Left lung (tissue), 10 donors: ENCODE data around the gene PPP2R2D. TPM values are rescaled to one million over a fixed set of nuclear protein-coding genes. Genes with fewer than 3 reads are reported as not detected.

Experiments
- ATAC-seq: fragments of 200-7000 bp; cut with Tn5 transposase; one replicate; pipeline ENCODE4 v1.9.1; 2020; ENCODE audit warnings: moderate library complexity
- DNase-seq, 4 donors: peaks; one replicate each; pipeline ENCODE4 v3.0.0-alpha.2; 2013 to 2020
- H3K27ac ChIP-seq, 2 donors: fragments of 200-600 bp; sonication (generic) in 1 of 2; one replicate each; pipeline versions ENCODE4 v1.5.0 to v1.8.0; 2020 to 2021
- H3K27me3 ChIP-seq, 2 donors: fragments of 200-600 bp; sonication (generic) in 1 of 2; one replicate each; pipeline versions ENCODE4 v1.5.0 to v1.8.0; 2020 to 2021
- H3K36me3 ChIP-seq, 2 donors: fragments of 200-600 bp; sonication (generic) in 1 of 2; one replicate each; pipeline versions ENCODE4 v1.5.0 to v1.8.0; 2020 to 2021
- H3K4me1 ChIP-seq, 2 donors: fragments of 200-600 bp; one replicate each; pipeline ENCODE4 v1.8.0; 2021
- H3K4me3 ChIP-seq, 2 donors: fragments of 200-600 bp; sonication (generic) in 1 of 2; one replicate each; pipeline versions ENCODE4 v1.5.0 to v1.8.0; 2020 to 2021; ENCODE audit warnings: mild to moderate bottlenecking in 1 of 2
- H3K9me3 ChIP-seq, 2 donors: fragments of 200-600 bp; sonication (generic) in 1 of 2; one replicate each; pipeline versions ENCODE4 v1.5.0 to v1.8.0; 2020 to 2021
- CTCF ChIP-seq, 2 donors: fragments of 200-600 bp; sonication (generic) in 1 of 2; IDR thresholded peaks; one replicate each; pipeline versions ENCODE4 v1.5.0 to v1.8.0; 2021; ENCODE audit warnings: antibody characterized with exemption in 2 of 2
- intact Hi-C, 2 donors: fragments of 100-400 bp; cut with DNase I; formaldehyde crosslinking; loops; one replicate each; pipeline versions ENCODE4 v1.11.2 to v1.14.2; 2022
- polyA plus RNA-seq, 6 donors: library from polyadenylated mRNA; unstranded; fragments of 120-200 nt; gene quantifications; one replicate each; pipeline ENCODE4 v1.2.1, GENCODE V29; 2013; ENCODE audit not compliant: insufficient read length in 6 of 6
- total RNA-seq, 2 donors: library from RNA; stranded (reverse); fragmentation: NEBNext Ultra II Directional; extraction: Animal tissue kit (Norgen Biotek cat#: 25700); gene quantifications; one replicate each; pipeline ENCODE4 v1.2.1, GENCODE V29; 2021
- donor health status: DM: no; HTN: yes; CAD: no.
- donor health status: DM: no; HTN: no; CAD: no.

Gene PPP2R2D
- total and polyA plus RNA-seq, 8 donors: 22.7 to 42.4 (median 35.8) TPM

GRCh38 chr10:131979336-131979735, 78.5 kb downstream of the PPP2R2D start:
- no peak for TF ChIP-seq CTCF (IDR thresholded peaks at IDR 0.05)
- H3K4me3 ChIP-seq: peak overlapping the region in 1 of 2 donors; percentile 83
- ATAC-seq: no peak
- no peaks in the 10 kb centered on the region for H3K36me3 ChIP-seq
- H3K9me3 ChIP-seq: no peaks in the 10 kb centered on the region
- peaks cover 5 to 34% of the 10 kb centered on the region in 2 donors for H3K4me1 ChIP-seq
- intact Hi-C loops: no loop called here
- no peak overlapping the region for H3K27ac ChIP-seq
- no peak for DNase-seq
- peaks cover 0 to 39% of the 10 kb centered on the region in 2 donors for H3K27me3 ChIP-seq

DNA sequence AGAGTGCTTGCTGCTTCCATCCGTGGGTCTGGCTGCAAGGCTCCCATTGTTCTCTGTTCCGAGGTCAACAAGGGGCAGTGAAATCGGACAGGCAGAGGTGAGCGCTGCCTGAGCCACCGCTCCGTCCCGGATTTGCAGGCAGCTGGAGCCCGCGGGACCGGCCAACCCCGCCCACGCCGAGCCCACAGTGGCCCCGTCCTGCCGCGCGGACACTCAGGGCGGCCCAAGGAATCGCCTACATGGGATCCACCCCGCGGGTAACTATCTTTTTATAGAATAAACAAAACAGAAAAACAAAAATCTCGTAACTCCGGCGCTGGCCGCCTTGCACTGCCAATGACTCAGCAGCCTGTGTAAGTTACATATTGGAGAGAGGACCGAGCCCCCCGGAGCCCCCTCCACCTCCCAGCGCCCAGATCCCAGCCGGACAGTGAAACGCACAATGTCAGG, 79.0 kb downstream of the PPP2R2D start:
- DNase-seq (peak in 1 of 4 donors; percentile 28), ATAC-seq (no peak)
- intact Hi-C loops: no loop called here
- Histone ChIP-seq H3K4me3 (peak overlapping the region in 1 of 2 donors; percentile 83), H3K4me1 (peaks cover 5 to 34% of the 10 kb centered on the region in 2 donors), H3K9me3 (no peaks in the 10 kb centered on the region), H3K27me3 (peaks cover 0 to 39% of the 10 kb centered on the region in 2 donors), H3K27ac (no peak overlapping the region), H3K36me3 (no peaks in the 10 kb centered on the region)
- TF ChIP-seq CTCF (IDR thresholded peaks at IDR 0.05): no peak

DNA sequence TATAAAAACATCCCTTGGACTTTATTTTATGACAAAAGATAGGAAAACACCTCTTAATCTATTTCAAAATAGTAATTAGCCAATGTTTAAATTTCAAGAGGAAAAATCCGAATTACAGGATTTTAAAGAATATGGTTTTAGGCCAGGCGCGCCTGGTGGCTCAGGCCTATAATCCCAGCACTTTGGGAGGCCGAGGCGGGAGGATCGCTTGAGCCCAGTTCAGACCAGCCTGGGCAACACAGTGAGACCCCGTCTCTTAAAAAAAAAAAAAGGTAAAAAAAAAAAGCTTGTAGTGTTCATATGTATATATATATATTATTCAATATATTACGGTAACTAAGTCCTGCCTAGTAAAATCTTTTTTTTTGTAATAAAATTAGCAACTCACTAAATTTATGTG, 79.5 kb downstream of the PPP2R2D start:
- no peak for TF ChIP-seq CTCF (IDR thresholded peaks at IDR 0.05)
- intact Hi-C loops: no loop called here
- Histone ChIP-seq H3K9me3 (no peaks in the 10 kb centered on the region), H3K4me1 (peaks cover 5 to 34% of the 10 kb centered on the region in 2 donors), H3K27me3 (peaks cover 0 to 39% of the 10 kb centered on the region in 2 donors), H3K4me3 (peak overlapping the region in 1 of 2 donors; percentile 83), H3K27ac (no peak overlapping the region), H3K36me3 (no peaks in the 10 kb centered on the region)
- ATAC-seq: no peak
- DNase-seq: no peak

DNA sequence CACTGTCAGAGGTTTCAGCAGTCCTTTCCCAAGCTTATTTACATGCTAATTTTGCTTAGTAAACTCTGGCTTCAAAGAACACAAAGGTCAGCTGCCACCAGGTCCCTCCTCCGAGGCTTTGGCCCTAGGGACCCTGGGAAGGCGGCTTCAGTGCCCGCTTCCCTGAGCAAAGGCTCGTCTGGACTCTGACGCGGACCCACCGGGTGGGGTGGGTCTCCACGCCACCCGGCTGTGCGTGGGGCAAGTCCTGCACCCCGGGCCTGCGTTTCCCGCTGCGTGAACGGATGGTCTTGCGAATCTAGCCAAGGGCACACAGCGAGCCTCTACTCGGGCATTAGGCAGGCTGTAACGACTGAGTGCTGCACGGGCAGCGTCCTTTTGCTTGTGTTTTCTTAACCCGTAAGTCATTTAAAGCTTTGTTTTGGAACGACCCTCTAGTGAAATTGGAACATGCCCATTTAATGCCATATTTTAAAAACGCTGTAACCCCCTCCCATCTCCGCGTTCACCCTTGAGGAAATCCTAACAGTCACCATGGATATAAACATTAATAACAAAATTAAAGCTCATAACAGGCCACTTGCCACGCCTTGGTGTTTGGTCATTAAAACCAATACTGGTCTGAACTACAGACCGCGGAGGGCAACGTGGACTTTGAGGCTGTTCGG, 80.1 kb downstream of the PPP2R2D start:
- H3K27me3 ChIP-seq: peaks cover 0 to 39% of the 10 kb centered on the region in 2 donors
- peaks cover 5 to 34% of the 10 kb centered on the region in 2 donors for H3K4me1 ChIP-seq
- no peak for TF ChIP-seq CTCF (IDR thresholded peaks at IDR 0.05)
- H3K4me3 ChIP-seq: peak overlapping the region; percentile 83 to 94
- no peak for ATAC-seq
- H3K9me3 ChIP-seq: no peaks in the 10 kb centered on the region
- H3K36me3 ChIP-seq: no peaks in the 10 kb centered on the region
- peak in 1 of 4 donors; percentile 30 for DNase-seq
- H3K27ac ChIP-seq: peak overlapping the region in 1 of 2 donors; percentile 64
- intact Hi-C loops: no loop called here

DNA sequence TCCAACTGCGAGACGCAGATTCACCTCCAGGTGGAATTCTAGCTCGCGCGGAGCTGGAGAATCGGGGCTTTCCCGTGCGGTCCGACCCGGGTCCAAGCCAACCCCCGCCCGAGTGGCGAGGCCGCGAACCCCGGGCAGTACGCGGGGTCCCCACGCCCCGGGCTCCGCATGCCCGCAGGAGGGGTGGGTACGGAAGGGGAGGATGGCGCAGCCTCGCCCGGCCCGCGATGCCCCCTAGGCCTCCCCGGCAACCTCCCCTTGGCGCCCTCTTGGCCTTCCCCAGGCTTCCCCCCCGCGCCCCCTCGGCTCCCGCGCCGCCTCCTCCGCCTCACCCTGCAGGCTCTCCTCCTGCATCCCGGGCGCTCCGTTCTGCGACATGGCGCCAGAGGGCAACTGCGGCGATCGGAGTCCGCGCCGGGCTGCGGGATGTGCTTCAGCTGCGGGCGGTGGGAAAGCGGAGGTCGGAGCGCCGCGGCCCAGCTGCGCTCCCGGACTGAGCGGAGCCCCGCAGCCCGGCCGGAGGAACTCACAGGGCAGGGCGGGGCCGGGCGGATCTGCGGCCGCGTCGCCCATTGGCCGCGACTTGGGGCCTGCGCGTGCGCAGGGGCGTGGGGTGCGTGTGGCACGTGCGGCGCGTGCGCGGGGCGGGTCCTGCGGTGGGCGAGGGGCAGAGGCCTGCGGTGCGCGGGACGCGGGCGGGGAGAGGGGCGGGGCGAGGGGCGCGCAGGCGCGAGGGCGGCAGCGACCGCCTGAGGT, 80.8 kb downstream of the PPP2R2D start, which contains the start of gene BNIP3:
TSS of gene BNIP3 (minus strand) at position 495 of the 756 bp plus-strand sequence. CDS start at position 378, 117 bp downstream.
- Histone ChIP-seq H3K9me3 (no peaks in the 10 kb centered on the region), H3K4me1 (peaks cover 5 to 34% of the 10 kb centered on the region in 2 donors), H3K4me3 (peak within 1 kb of the TSS; percentile 83 to 94), H3K36me3 (no peaks in the 10 kb centered on the region), H3K27ac (peak within 1 kb of the TSS; percentile 64 to 67), H3K27me3 (peaks cover 0 to 39% of the 10 kb centered on the region in 2 donors)
- DNase-seq (peak; percentile 95 to 99 (median 97)), ATAC-seq (peak; percentile 97)
- TF ChIP-seq CTCF (IDR thresholded peaks at IDR 0.05): no peak
- intact Hi-C loops: no loop called here
